ENCODE results near the gene SNTB2. TPM values are rescaled to one million over a fixed set of nuclear protein-coding genes. Genes with fewer than 3 reads are reported as not detected.

SNTB2 gene
- total and polyA plus RNA-seq, 10 of the 15 experiments (the other 5 are each of a cell fraction or from before 2014, with no cell fraction given): 1.2 to 15.7 (median 5.0) TPM

GRCh38 chr16:69171325-69172084 lies 15.5 kb upstream of the SNTB2 start:
- ChIA-PET POLR2A (no interaction called here), CTCF (no interaction called here), RAD21 (ENCODE audit: unreplicated experiment) (no interaction called here), SMC1A (ENCODE audit: uncharacterized antibody, unreplicated experiment) (no interaction called here)
- Histone ChIP-seq H3K4me1 (ENCODE audit: control insufficient read depth, insufficient read depth, low read length) (peaks cover 11% of the 10 kb centered on the region), H4K20me1 (ENCODE audit: control insufficient read depth, insufficient read depth) (no peaks in the 10 kb centered on the region), H3K4me3 (no peak overlapping the region), H3K36me3 (ENCODE audit: control insufficient read depth in 2 of 2, insufficient read depth in 2 of 2, low read length in 1 of 2) (peaks cover 1 to 7% of the 10 kb centered on the region in 2 experiments), H3K9ac (ENCODE audit: control insufficient read depth, insufficient read depth, low read length) (no peak overlapping the region), H2AFZ (ENCODE audit: control insufficient read depth, low read depth, low read length) (no peak overlapping the region), H3K27me3 (replicated peaks in 1 of 2; ENCODE audit: control insufficient read depth in 2 of 2, insufficient read depth in 2 of 2, low read length in 1 of 2) (no peaks in the 10 kb centered on the region), H3K79me2 (ENCODE audit: control insufficient read depth, insufficient read depth, low read length) (no peaks in the 10 kb centered on the region), H3K4me2 (ENCODE audit: control insufficient read depth, insufficient read depth) (no peak overlapping the region), H3K9me3 (replicated peaks; ENCODE audit: control insufficient read depth, insufficient read depth, low read length) (no peaks in the 10 kb centered on the region), H3K27ac (ENCODE audit: control insufficient read depth, insufficient read depth) (peak overlapping the region; percentile 9; the same call in 1 of the 2 replicates)
- 77% methylated on average over 6 of the region's 6 CpGs for WGBS (ENCODE audit: insufficient coverage, insufficient replicate concordance, low lambda C conversion rate, missing lambda C conversion rate)
- DNase-seq (ENCODE audit: low read depth, low spot score) (no peak), FAIRE-seq (no peak), ATAC-seq (peak; percentile 37; the same call in 1 of the 3 replicates)
- intact Hi-C loops (cut with micrococcal nuclease; ENCODE audit: unreplicated experiment) (no loop called here), in situ Hi-C loops (cut with MboI) (no loop called here)
- TF ChIP-seq SRF (IDR thresholded peaks at IDR 0.05; ENCODE audit: low read depth in 2 of 2, low read length in 2 of 2): no peak
- TF ChIP-seq IKZF1 (conservative IDR thresholded peaks at IDR 0.05): peak; percentile 44
- TF ChIP-seq IKZF2 (IDR thresholded peaks at IDR 0.05): peak; percentile 65 to 67; a peak in 3 of 4 replicates
- TF ChIP-seq RUNX3 (IDR thresholded peaks at IDR 0.05; ENCODE audit: low read length): peak; percentile 53
- TF ChIP-seq, protein P1, sequence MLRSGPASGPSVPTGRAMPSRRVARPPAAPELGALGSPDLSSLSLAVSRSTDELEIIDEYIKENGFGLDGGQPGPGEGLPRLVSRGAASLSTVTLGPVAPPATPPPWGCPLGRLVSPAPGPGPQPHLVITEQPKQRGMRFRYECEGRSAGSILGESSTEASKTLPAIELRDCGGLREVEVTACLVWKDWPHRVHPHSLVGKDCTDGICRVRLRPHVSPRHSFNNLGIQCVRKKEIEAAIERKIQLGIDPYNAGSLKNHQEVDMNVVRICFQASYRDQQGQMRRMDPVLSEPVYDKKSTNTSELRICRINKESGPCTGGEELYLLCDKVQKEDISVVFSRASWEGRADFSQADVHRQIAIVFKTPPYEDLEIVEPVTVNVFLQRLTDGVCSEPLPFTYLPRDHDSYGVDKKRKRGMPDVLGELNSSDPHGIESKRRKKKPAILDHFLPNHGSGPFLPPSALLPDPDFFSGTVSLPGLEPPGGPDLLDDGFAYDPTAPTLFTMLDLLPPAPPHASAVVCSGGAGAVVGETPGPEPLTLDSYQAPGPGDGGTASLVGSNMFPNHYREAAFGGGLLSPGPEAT (IDR thresholded peaks at IDR 0.05; ENCODE audit: low read depth): peak; percentile 47; the same call in 1 of the 2 replicates
- no TSS peak for BruUV-seq (replicated peaks)
